ENCODE results near the gene DNAJC1.

DNA sequence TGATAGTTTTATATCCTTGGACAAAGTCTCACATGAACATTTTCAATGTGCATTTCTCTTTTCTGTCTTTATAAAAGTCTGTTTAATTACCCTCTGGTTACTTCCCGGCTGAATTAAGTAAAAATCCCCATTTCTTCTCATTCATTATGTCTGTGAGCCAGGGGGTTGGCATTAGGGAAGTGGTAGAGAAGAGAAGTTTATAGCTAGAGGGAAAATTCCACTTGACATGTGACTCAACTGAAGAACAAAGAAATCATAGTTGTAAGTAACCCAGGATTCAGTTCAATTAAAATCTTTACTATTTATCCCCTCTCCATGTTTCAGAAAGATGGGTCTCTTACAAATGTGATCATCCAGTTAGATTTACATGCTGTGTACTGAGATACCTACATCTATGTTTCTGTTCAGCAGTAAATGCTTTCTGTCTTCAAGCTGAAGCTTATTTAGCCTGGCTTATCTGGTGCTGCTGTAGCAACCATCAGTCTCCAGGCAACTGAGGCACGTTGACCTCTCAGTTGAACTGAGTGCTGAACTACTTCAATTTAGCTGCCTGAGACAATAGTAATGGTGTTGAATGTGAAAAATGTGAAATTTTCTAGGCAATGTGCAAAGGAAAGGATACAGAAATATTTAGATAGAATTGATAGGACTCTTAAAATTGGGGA lies 287.9 kb downstream of the DNAJC1 start:
- no peak for TF ChIP-seq RFX5 (IDR thresholded peaks at IDR 0.05; ENCODE audit: low read depth, low read length)
- no peak for TF ChIP-seq CTCF (conservative IDR thresholded peaks at IDR 0.05; ENCODE audit: low read depth, low read length)
- no peak for TF ChIP-seq POLR2A (IDR thresholded peaks at IDR 0.05; ENCODE audit: low read depth, low read length)
- no peak for TF ChIP-seq RCOR1 (IDR thresholded peaks at IDR 0.05; ENCODE audit: insufficient replicate concordance, low read length)
- TF ChIP-seq USF2 (IDR thresholded peaks at IDR 0.05; ENCODE audit: low read depth, low read length), result peak; percentile 7; the same call in 1 of the 2 replicates

Measured in IMR-90 (cell line).